Measurements from ENCODE around the gene ZEB2.

ZEB2 gene

GRCh38 chr2:144528108-144528507 lies 8.2 kb upstream of the ZEB2 start:
- no peak for DNase-seq (ENCODE audit: low read depth)

- DNase-seq (ENCODE audit: low read depth) = no peak
Observed at GRCh38 chr2:144526831-144527230, 6.9 kb upstream of the ZEB2 start.

- no peak for DNase-seq (ENCODE audit: low read depth)
Observed at GRCh38 chr2:144524118-144525009, 4.4 kb upstream of the ZEB2 start.

GRCh38 chr2:144523596-144524117 lies 3.7 kb upstream of the ZEB2 start:
- no peak for DNase-seq (ENCODE audit: low read depth)

- no peak for DNase-seq (ENCODE audit: low read depth)
Observed at GRCh38 chr2:144522897-144523595, 3.1 kb upstream of the ZEB2 start.

GRCh38 chr2:144522176-144522896 lies 2.4 kb upstream of the ZEB2 start:
- DNase-seq (ENCODE audit: low read depth) = no peak

- no peak for DNase-seq (ENCODE audit: low read depth)
Observed at GRCh38 chr2:144521686-144522085, 1.8 kb upstream of the ZEB2 start.

GRCh38 chr2:144520756-144521487 lies 1.0 kb upstream of the ZEB2 start:
- DNase-seq (ENCODE audit: low read depth) = no peak

GRCh38 chr2:144519597-144519933 lies 354 bp downstream of the ZEB2 start:
- no peak for DNase-seq (ENCODE audit: low read depth)

- no peak for DNase-seq (ENCODE audit: low read depth)
Observed at GRCh38 chr2:144518748-144519596, 947 bp downstream of the ZEB2 start.

- no peak for DNase-seq (ENCODE audit: low read depth)
Observed at GRCh38 chr2:144517866-144518747, 1.8 kb downstream of the ZEB2 start.

GRCh38 chr2:144516981-144517865 lies 2.7 kb downstream of the ZEB2 start:
- DNase-seq (ENCODE audit: low read depth) = peak; percentile 47

- no peak for DNase-seq (ENCODE audit: low read depth)
Observed at GRCh38 chr2:144516411-144516980, 3.4 kb downstream of the ZEB2 start.

GRCh38 chr2:144515696-144516410 lies 4.1 kb downstream of the ZEB2 start:
- DNase-seq (ENCODE audit: low read depth) = no peak

- DNase-seq (ENCODE audit: low read depth) = no peak
Observed at GRCh38 chr2:144515099-144515695, 4.7 kb downstream of the ZEB2 start.

- no peak for DNase-seq (ENCODE audit: low read depth)
Observed at GRCh38 chr2:144514616-144515091, 5.3 kb downstream of the ZEB2 start.

GRCh38 chr2:144513388-144514101 lies 6.4 kb downstream of the ZEB2 start:
- no peak for DNase-seq (ENCODE audit: low read depth)
